NCI-H774 (cell line): ENCODE results near the gene ACTRT2.

Source experiments
- DNase-seq: peaks from one replicate; lab custom pipeline; 2025; lab: John Stamatoyannopoulos, UW

Gene ACTRT2

GRCh38 chr1:2983706-2984398 lies 37.4 kb upstream of the ACTRT2 start:
- DNase-seq, result no peak

GRCh38 chr1:2984399-2985061 lies 36.7 kb upstream of the ACTRT2 start:
- DNase-seq, result no peak

- DNase-seq, result no peak
These were observed 36.2 kb upstream of the ACTRT2 start for GRCh38 chr1:2985067-2985561.

GRCh38 chr1:2985694-2986548 lies 35.3 kb upstream of the ACTRT2 start:
- no peak for DNase-seq

GRCh38 chr1:2986549-2987305 lies 34.5 kb upstream of the ACTRT2 start:
- no peak for DNase-seq

GRCh38 chr1:2987773-2988172 lies 33.5 kb upstream of the ACTRT2 start:
- no peak for DNase-seq

- no peak for DNase-seq
These were observed 33.0 kb upstream of the ACTRT2 start for GRCh38 chr1:2988256-2988655.

GRCh38 chr1:2989185-2989584 lies 32.1 kb upstream of the ACTRT2 start:
- DNase-seq, result no peak

- DNase-seq, result no peak
These were observed 31.3 kb upstream of the ACTRT2 start for GRCh38 chr1:2989976-2990375.

- no peak for DNase-seq
These were observed 30.7 kb upstream of the ACTRT2 start for GRCh38 chr1:2990376-2991115.

GRCh38 chr1:2991753-2992495 lies 29.3 kb upstream of the ACTRT2 start:
- DNase-seq, result no peak

GRCh38 chr1:2998503-2999100 lies 22.7 kb upstream of the ACTRT2 start:
- DNase-seq, result no peak

- no peak for DNase-seq
These were observed 22.1 kb upstream of the ACTRT2 start for GRCh38 chr1:2999138-2999537.

- DNase-seq, result no peak
These were observed 21.7 kb upstream of the ACTRT2 start for GRCh38 chr1:2999571-2999970.

GRCh38 chr1:3000214-3000613 lies 21.1 kb upstream of the ACTRT2 start:
- DNase-seq, result no peak

GRCh38 chr1:3000671-3001470 lies 20.4 kb upstream of the ACTRT2 start:
- DNase-seq, result no peak

GRCh38 chr1:3001471-3002348 lies 19.6 kb upstream of the ACTRT2 start:
- no peak for DNase-seq

- DNase-seq, result no peak
These were observed 18.8 kb upstream of the ACTRT2 start for GRCh38 chr1:3002349-3003038.
